ENCODE results near the gene DOCK1.

Gene DOCK1

GRCh38 chr10:127415116-127415515 lies 509.9 kb downstream of the DOCK1 start:
- TF ChIP-seq, protein P1, sequence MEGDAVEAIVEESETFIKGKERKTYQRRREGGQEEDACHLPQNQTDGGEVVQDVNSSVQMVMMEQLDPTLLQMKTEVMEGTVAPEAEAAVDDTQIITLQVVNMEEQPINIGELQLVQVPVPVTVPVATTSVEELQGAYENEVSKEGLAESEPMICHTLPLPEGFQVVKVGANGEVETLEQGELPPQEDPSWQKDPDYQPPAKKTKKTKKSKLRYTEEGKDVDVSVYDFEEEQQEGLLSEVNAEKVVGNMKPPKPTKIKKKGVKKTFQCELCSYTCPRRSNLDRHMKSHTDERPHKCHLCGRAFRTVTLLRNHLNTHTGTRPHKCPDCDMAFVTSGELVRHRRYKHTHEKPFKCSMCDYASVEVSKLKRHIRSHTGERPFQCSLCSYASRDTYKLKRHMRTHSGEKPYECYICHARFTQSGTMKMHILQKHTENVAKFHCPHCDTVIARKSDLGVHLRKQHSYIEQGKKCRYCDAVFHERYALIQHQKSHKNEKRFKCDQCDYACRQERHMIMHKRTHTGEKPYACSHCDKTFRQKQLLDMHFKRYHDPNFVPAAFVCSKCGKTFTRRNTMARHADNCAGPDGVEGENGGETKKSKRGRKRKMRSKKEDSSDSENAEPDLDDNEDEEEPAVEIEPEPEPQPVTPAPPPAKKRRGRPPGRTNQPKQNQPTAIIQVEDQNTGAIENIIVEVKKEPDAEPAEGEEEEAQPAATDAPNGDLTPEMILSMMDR (conservative IDR thresholded peaks at IDR 0.05), result no peak

GRCh38 chr10:127415901-127416581 lies 510.8 kb downstream of the DOCK1 start:
- no peak overlapping the region for H3K27ac ChIP-seq
- TF ChIP-seq, protein P1 (conservative IDR thresholded peaks at IDR 0.05), result no peak

More at GRCh38 chr10:127415116-127415515, 509.9 kb downstream of the DOCK1 start:
- H3K27ac ChIP-seq, result no peak overlapping the region

DNA sequence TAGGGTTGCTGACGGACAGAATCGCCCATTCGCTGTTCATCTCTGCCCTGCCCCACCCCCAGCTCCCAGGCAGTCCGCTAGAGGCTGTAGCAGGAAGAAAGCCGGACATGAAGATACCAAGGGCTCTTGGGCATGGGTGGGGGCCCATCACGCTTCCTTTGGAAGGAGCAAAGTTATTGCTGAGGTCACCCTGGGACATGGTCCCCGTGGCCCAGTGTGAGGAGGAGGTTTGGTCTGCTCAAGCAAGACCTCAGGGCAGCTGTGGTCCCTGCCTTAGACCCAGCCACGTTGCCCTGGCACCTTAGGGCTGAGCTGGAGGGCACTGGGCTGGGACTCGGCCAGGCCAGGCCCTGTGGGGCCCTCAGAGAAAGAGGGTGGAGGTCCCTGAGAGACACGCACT lies 511.8 kb downstream of the DOCK1 start:
- H3K27ac ChIP-seq, result no peak overlapping the region
- TF ChIP-seq, protein P1 (conservative IDR thresholded peaks at IDR 0.05), result no peak

DNA sequence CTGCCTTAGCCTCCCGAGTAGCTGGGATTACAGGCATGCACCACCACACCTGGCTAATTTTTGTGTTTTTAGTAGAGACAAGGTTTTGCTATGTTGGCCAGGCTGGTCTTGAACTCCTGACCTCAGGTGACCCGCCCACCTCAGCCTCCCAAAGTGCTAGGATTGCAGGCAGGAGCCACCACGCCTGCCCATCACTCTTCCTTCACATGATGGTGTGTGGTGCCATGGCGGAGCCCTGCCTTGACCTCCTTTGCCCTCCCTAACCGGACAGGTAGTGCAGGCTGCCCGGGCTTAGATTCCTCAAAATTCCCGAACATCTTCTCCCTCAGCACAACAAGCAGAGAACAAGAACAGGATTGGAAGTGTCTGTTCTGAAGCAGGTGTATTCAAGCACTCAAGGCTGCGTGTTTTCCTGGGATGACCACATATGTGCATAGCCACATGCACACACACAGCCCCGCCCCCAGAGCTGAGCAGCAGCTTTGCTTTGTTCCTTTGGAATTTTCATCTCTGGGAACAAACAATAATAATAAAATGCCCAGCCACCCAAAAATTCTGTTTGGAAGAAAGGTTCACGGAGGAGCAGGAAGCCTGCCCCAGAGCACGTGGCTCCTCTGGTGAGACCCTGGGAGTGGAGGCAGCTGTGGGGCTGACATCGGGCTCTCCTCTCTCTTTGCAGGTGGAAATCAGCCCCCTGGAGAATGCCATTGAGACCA lies 512.6 kb downstream of the DOCK1 start:
- TF ChIP-seq, protein P1 (conservative IDR thresholded peaks at IDR 0.05), result no peak
- no peak overlapping the region for H3K27ac ChIP-seq

GRCh38 chr10:127418536-127419168 lies 513.4 kb downstream of the DOCK1 start:
- TF ChIP-seq, protein P1 (conservative IDR thresholded peaks at IDR 0.05), result no peak
- no peak overlapping the region for H3K27ac ChIP-seq

DNA sequence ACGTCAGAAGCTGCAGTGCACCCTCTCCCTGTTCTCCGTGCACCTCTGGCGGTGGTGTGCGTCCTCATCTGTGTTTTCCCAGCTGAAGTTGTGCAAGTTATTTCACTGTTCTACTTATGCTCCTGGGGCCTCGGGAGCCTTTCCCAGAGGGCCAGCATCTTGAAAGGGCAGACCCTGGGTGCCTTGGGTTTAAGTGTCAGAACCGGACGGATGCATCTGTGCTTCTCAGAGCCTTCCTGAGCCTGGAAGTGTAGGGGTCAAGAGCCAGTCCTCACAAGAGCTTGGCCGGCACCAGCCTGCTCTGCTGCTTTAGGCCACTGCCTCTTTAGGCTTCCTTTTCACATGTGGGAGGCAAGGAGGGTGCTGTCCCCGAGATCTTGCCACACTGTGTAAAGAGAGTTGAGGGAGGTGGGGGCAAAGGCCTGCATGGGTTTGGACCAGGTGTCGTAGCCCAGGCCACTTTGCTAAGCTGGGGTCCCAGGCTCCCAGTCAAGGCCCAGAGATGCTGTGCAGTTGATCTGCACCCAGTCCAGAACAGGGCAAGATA lies 515.0 kb downstream of the DOCK1 start:
- TF ChIP-seq, protein P1 (conservative IDR thresholded peaks at IDR 0.05), result no peak
- H3K27ac ChIP-seq, result no peak overlapping the region

Data from VCaP (cell line).